ENCODE measurements around the gene LRATD1. TPM values are rescaled to one million over a fixed set of nuclear protein-coding genes. Genes with fewer than 3 reads are reported as not detected.

Gene LRATD1
- total and polyA plus RNA-seq, 9 of the 15 experiments (the other 6 are each of a cell fraction or from before 2014, with no cell fraction given), result 0.36 to 6.5 (median 2.8) TPM

- no peaks in the 10 kb centered on the region for H3K9me1 ChIP-seq (ENCODE audit: control insufficient read depth, insufficient read depth, low read length)
- H3K36me3 ChIP-seq (ENCODE audit: control insufficient read depth, insufficient read depth, low read length), result no peaks in the 10 kb centered on the region
- CTCF ChIA-PET (ENCODE audit: low intra/inter-chr PET ratio), result no interaction called here
- POLR2A ChIA-PET, result interaction anchor here (0.6 kb wide), 1 partner anchor 1141 kb away, joined by 4 read pairs; no protein-coding TSS in a partner anchor
- H4K20me1 ChIP-seq (replicated peaks; ENCODE audit: control insufficient read depth, insufficient read depth, low read length), result no peaks in the 10 kb centered on the region
- no peaks in the 10 kb centered on the region for H3K27me3 ChIP-seq (ENCODE audit: control insufficient read depth in 2 of 2, insufficient read depth in 2 of 2, low read length in 2 of 2)
- no peak overlapping the region for H3K27ac ChIP-seq (ENCODE audit: extremely low read depth, low read depth, low read length)
- H3K4me1 ChIP-seq (replicated peaks in 1 of 2; ENCODE audit: control insufficient read depth in 2 of 2, insufficient read depth in 2 of 2, low read length in 2 of 2), result no peaks in the 10 kb centered on the region
- FAIRE-seq (no peak), ATAC-seq (no peak), DNase-seq (ENCODE audit: extremely low read depth in 1 of 4, low spot score in 3 of 4) (no peak)
- no peaks in the 10 kb centered on the region for H3K9me3 ChIP-seq (replicated peaks; ENCODE audit: control insufficient read depth, insufficient read depth, low read depth, low read length)
- TF ChIP-seq ZNF444 (CRISPR knock-in tag; IDR thresholded peaks at IDR 0.05) (no peak), ARID4B (CRISPR knock-in tag; IDR thresholded peaks at IDR 0.05) (no peak), THAP12 (CRISPR knock-in tag; IDR thresholded peaks at IDR 0.05) (no peak), SETDB1 (IDR thresholded peaks at IDR 0.05; ENCODE audit: low read length) (no peak), FOXM1 (IDR thresholded peaks at IDR 0.05; ENCODE audit: low read depth) (no peak), FOXM1 (CRISPR knock-in tag; IDR thresholded peaks at IDR 0.05; ENCODE audit: low read depth) (no peak), NR2C2 (CRISPR knock-in tag; IDR thresholded peaks at IDR 0.05) (no peak), NR2C2 (tag; IDR thresholded peaks at IDR 0.05) (no peak), TEAD1 (CRISPR knock-in tag; IDR thresholded peaks at IDR 0.05) (no peak), HDAC1 (IDR thresholded peaks at IDR 0.05) (no peak), PHF20 (IDR thresholded peaks at IDR 0.05; ENCODE audit: partially characterized antibody) (no peak), CHCHD3 (CRISPR knock-in tag; IDR thresholded peaks at IDR 0.05) (no peak)
- BruUV-seq (replicated peaks), result no TSS peak
- in situ Hi-C loops (cut with MboI), result no loop called here
- no peak overlapping the region for H2AFZ ChIP-seq (ENCODE audit: low read depth, low read length)
- H3K9ac ChIP-seq (ENCODE audit: insufficient read depth in 1 of 2, low read depth in 2 of 2, low read length in 2 of 2), result no peak overlapping the region
- H3K4me3 ChIP-seq, result no peak overlapping the region
- WGBS (ENCODE audit: insufficient coverage, low coverage, missing lambda C conversion rate), result 0% methylated on average over 1 of the region's 1 CpG
- H3K4me2 ChIP-seq (ENCODE audit: insufficient read depth, low read length), result no peak overlapping the region
- intact Hi-C loops (cut with micrococcal nuclease), result no loop called here
- H3K79me2 ChIP-seq (ENCODE audit: control insufficient read depth, insufficient read depth, low read length), result no peaks in the 10 kb centered on the region
Measured at GRCh38 chr2:14675489-14675888, 43.0 kb downstream of the LRATD1 start.

Data from K562 (cell line).